Activated CD8-positive, alpha-beta memory T cell treated with anti-CD3 and anti-CD28 coated beads, Interleukin-2, amount 10 ng/mL, durations not matched to agents 7 days and 5 days (primary cell): ENCODE results near the gene SLC25A27. TPM values are rescaled to one million over a fixed set of nuclear protein-coding genes. Genes with fewer than 3 reads are reported as not detected.

Source experiments
- ATAC-seq: fragments of 150-1000 bp; cut with Tn5 transposase; one replicate; pipeline ENCODE4 v1.10.0; 2021; ENCODE audit warnings: moderate library complexity
- CTCF ChIA-PET: fragments of 350-600 bp; sonication (Branson Sonifier 250); formaldehyde crosslinking; loops from one replicate; lab custom pipeline; 2021; ENCODE audit warnings: antibody characterized with exemption; lab: Charles Lee
- DNase-seq: peaks from one replicate; pipeline ENCODE4 v3.0.0-alpha.2; 2020
- H3K27ac Mint-ChIP-seq: one replicate; pipeline ENCODE4 v1.8.0; 2021; ENCODE audit warnings: mild to moderate bottlenecking, mixed read lengths
- H3K27me3 Mint-ChIP-seq: one replicate; pipeline ENCODE4 v1.8.0; 2021; ENCODE audit warnings: mixed read lengths
- H3K36me3 Mint-ChIP-seq: one replicate; pipeline ENCODE4 v1.8.0; 2021; ENCODE audit warnings: mild to moderate bottlenecking, mixed read lengths
- H3K4me1 Mint-ChIP-seq: one replicate; pipeline ENCODE4 v1.8.0; 2021; ENCODE audit warnings: mixed read lengths
- H3K4me3 Mint-ChIP-seq: one replicate; pipeline ENCODE4 v1.8.0; 2021; ENCODE audit warnings: mild to moderate bottlenecking, moderate library complexity, mixed read lengths
- H3K9me3 Mint-ChIP-seq: one replicate; pipeline ENCODE4 v1.8.0; 2022; ENCODE audit warnings: low read depth, mixed read lengths
- total RNA-seq, 2 experiments: library from RNA; stranded (reverse); gene quantifications; one replicate each; pipeline ENCODE4 v1.2.3, GENCODE V29; 2021

Gene SLC25A27
- total RNA-seq, 2 experiments from 2014 or later: 0.12 to 0.35 TPM

- CTCF ChIA-PET: no interaction called here
- H3K4me1 Mint-ChIP-seq: peaks cover 9% of the 10 kb centered on the region
These were observed 51.8 kb downstream of the SLC25A27 start for GRCh38 chr6:46704562-46704961.

GRCh38 chr6:46706464-46706863 lies 53.7 kb downstream of the SLC25A27 start:
- H3K4me1 Mint-ChIP-seq: peaks cover 8% of the 10 kb centered on the region
- ATAC-seq (no peak), DNase-seq (peak; percentile 45)
- CTCF ChIA-PET: no interaction called here
- H3K27ac Mint-ChIP-seq: no peak overlapping the region
- H3K9me3 Mint-ChIP-seq: no peaks in the 10 kb centered on the region
- no peak overlapping the region for H3K4me3 Mint-ChIP-seq
- no peaks in the 10 kb centered on the region for H3K36me3 Mint-ChIP-seq
- peaks cover 25% of the 10 kb centered on the region for H3K27me3 Mint-ChIP-seq

More at GRCh38 chr6:46704562-46704961, 51.8 kb downstream of the SLC25A27 start:
- H3K27me3 Mint-ChIP-seq: peaks cover 23% of the 10 kb centered on the region
- no peaks in the 10 kb centered on the region for H3K9me3 Mint-ChIP-seq
- no peak overlapping the region for H3K27ac Mint-ChIP-seq
- DNase-seq: no peak
- H3K36me3 Mint-ChIP-seq: no peaks in the 10 kb centered on the region
- ATAC-seq: no peak
- no peak overlapping the region for H3K4me3 Mint-ChIP-seq

GRCh38 chr6:46711491-46711890 lies 58.7 kb downstream of the SLC25A27 start:
- CTCF ChIA-PET: no interaction called here
- Mint-ChIP-seq H3K27me3 (peaks cover 19% of the 10 kb centered on the region), H3K4me3 (no peak overlapping the region), H3K27ac (no peak overlapping the region), H3K4me1 (peaks cover under 1% of the 10 kb centered on the region), H3K36me3 (no peaks in the 10 kb centered on the region), H3K9me3 (no peaks in the 10 kb centered on the region)
- DNase-seq (no peak), ATAC-seq (no peak)

- CTCF ChIA-PET: no interaction called here
- H3K4me1 Mint-ChIP-seq: peaks cover 1% of the 10 kb centered on the region
- DNase-seq: no peak
These were observed 62.4 kb downstream of the SLC25A27 start for GRCh38 chr6:46715141-46715540.

GRCh38 chr6:46719099-46719498 lies 66.3 kb downstream of the SLC25A27 start:
- Mint-ChIP-seq H3K9me3 (no peaks in the 10 kb centered on the region), H3K27ac (no peak overlapping the region), H3K4me3 (no peak overlapping the region), H3K4me1 (peaks cover 1% of the 10 kb centered on the region), H3K36me3 (no peaks in the 10 kb centered on the region), H3K27me3 (peaks cover 33% of the 10 kb centered on the region)
- CTCF ChIA-PET: no interaction called here
- no peak for ATAC-seq
- DNase-seq: no peak

More at GRCh38 chr6:46715141-46715540, 62.4 kb downstream of the SLC25A27 start:
- Mint-ChIP-seq H3K9me3 (no peaks in the 10 kb centered on the region), H3K27me3 (peaks cover 23% of the 10 kb centered on the region), H3K36me3 (no peaks in the 10 kb centered on the region), H3K4me3 (no peak overlapping the region), H3K27ac (no peak overlapping the region)
- ATAC-seq: no peak

GRCh38 chr6:46720401-46720800 lies 67.6 kb downstream of the SLC25A27 start:
- H3K27ac Mint-ChIP-seq: no peak overlapping the region
- CTCF ChIA-PET: no interaction called here
- no peak for DNase-seq
- H3K27me3 Mint-ChIP-seq: peaks cover 39% of the 10 kb centered on the region
- H3K4me1 Mint-ChIP-seq: peaks cover 1% of the 10 kb centered on the region
- H3K36me3 Mint-ChIP-seq: no peaks in the 10 kb centered on the region
- H3K9me3 Mint-ChIP-seq: no peaks in the 10 kb centered on the region
- no peak for ATAC-seq
- no peak overlapping the region for H3K4me3 Mint-ChIP-seq

Other genes starting within 250 kb of the SLC25A27 start
- 1 to 10 TPM in 1 of 2 experiments, under 1 TPM in 1; 0.91 to 3.4 TPM for gene RCAN2, start 161.5 kb upstream of the SLC25A27 start, total RNA-seq
- not detected for gene CYP39A1, start 157 bp upstream of the SLC25A27 start, total RNA-seq
- gene TDRD6, start 34.9 kb downstream of the SLC25A27 start, total RNA-seq: not detected
- gene PLA2G7, start 82.4 kb downstream of the SLC25A27 start, total RNA-seq: not detected
- not detected for gene ANKRD66, start 94.0 kb downstream of the SLC25A27 start, total RNA-seq
- not detected for gene MEP1A, start 140.4 kb downstream of the SLC25A27 start, total RNA-seq